Activated T-helper 17 cell treated with anti-CD3 and anti-CD28 coated beads, Interleukin-2, amount 50 U/mL, for 72 hours (primary cell): ENCODE data around the gene RNF213. TPM values are rescaled to one million over a fixed set of nuclear protein-coding genes. Genes with fewer than 3 reads are reported as not detected.

ENCODE experiments used
- total RNA-seq, 2 donors: library from RNA; stranded (reverse); gene quantifications; one replicate each; pipeline ENCODE4 v1.2.3, GENCODE V29; 2022

RNF213 gene
- total RNA-seq, 2 donors from 2014 or later, result 1,022 to 1,405 TPM

Other genes with a start within 250 kb of the RNF213 start
- gene TBC1D16, start 225.0 kb upstream of the RNF213 start, total RNA-seq, result 1 to 10 TPM; 1.6 to 1.8 TPM
- gene CCDC40, start 224.2 kb upstream of the RNF213 start, total RNA-seq, result under 1 TPM in 1 of 2 donors, not detected in 1; 0.69 TPM
- gene GAA, start 159.3 kb upstream of the RNF213 start, total RNA-seq, result 10 to 100 TPM; 15.0 to 33.0 TPM
- 100 to 1,000 TPM; 141 to 182 TPM for gene EIF4A3, start 113.7 kb upstream of the RNF213 start, total RNA-seq
- not detected for gene CARD14, start 90.8 kb upstream of the RNF213 start, total RNA-seq
- gene SGSH, start 40.5 kb upstream of the RNF213 start, total RNA-seq, result 10 to 100 TPM; 45.7 to 63.6 TPM
- 10 to 100 TPM; 23.5 to 37.3 TPM for gene SLC26A11, start 40.4 kb upstream of the RNF213 start, total RNA-seq
- 10 to 100 TPM in 1 of 2 donors, 1 to 10 TPM in 1; 9.7 to 20.1 TPM for gene ENDOV, start 154.3 kb downstream of the RNF213 start, total RNA-seq
- 10 to 100 TPM in 1 of 2 donors, 1 to 10 TPM in 1; 1.5 to 10.2 TPM for gene NPTX1, start 215.8 kb downstream of the RNF213 start, total RNA-seq